Mesendoderm (in vitro differentiated cells): ENCODE results near the gene VSTM2L.
"Not testable (repeated sequence)": the region's sequence is repeated elsewhere in the genome, so short reads cannot be mapped to it uniquely, and the experiment has no call there.

ENCODE experiments used
- DNase-seq: peaks from one replicate; pipeline ENCODE4 v3.0.0; 2013
- H2AK5ac ChIP-seq: 2 replicates; pipeline ENCODE4 v1.6.1; 2013; ENCODE audit warnings: low read length, inconsistent platforms
- H2BK120ac ChIP-seq: 2 replicates; pipeline ENCODE4 v1.6.1; 2013; ENCODE audit warnings: low read depth, mild to moderate bottlenecking, low read length, moderate library complexity, mixed read lengths
- H2BK15ac ChIP-seq: replicated peaks from 2 replicates; pipeline ENCODE4 v1.6.1; 2013; ENCODE audit warnings: low read depth, mild to moderate bottlenecking, moderate library complexity
- H2BK5ac ChIP-seq: 2 replicates; pipeline ENCODE4 v1.6.1; 2013; ENCODE audit warnings: low read length, inconsistent platforms
- H3K18ac ChIP-seq: 2 replicates; pipeline ENCODE4 v1.6.1; 2013; ENCODE audit warnings: mild to moderate bottlenecking, low read length, mixed read lengths
- H3K23ac ChIP-seq: one replicate; pipeline ENCODE4 v1.6.1; 2013; ENCODE audit warnings: low read length
- H3K27ac ChIP-seq: 2 replicates; pipeline ENCODE4 v1.5.1; 2013; ENCODE audit warnings: low read depth, mild to moderate bottlenecking, inconsistent platforms, low read length, moderate library complexity
- H3K27me3 ChIP-seq: 2 replicates; pipeline ENCODE4 v1.6.1; 2013; ENCODE audit warnings: low read length, control low read depth, mild to moderate bottlenecking, inconsistent platforms; ENCODE audit not compliant: insufficient read depth, poor library complexity
- H3K36me3 ChIP-seq: 2 replicates; pipeline ENCODE4 v1.6.1; 2013; ENCODE audit warnings: low read length, inconsistent platforms; ENCODE audit not compliant: control insufficient read depth, insufficient read depth
- H3K4ac ChIP-seq: one replicate; pipeline ENCODE4 v1.6.1; 2013; ENCODE audit warnings: low read depth, mild to moderate bottlenecking, low read length, moderate library complexity
- H3K4me1 ChIP-seq: 2 replicates; pipeline ENCODE4 v1.6.1; 2013; ENCODE audit warnings: low read depth, low read length, inconsistent platforms; ENCODE audit not compliant: control insufficient read depth
- H3K4me2 ChIP-seq: 2 replicates; pipeline ENCODE4 v1.6.1; 2013; ENCODE audit warnings: low read length
- H3K4me3 ChIP-seq: 2 replicates; pipeline ENCODE4 v1.5.1; 2013; ENCODE audit warnings: mild to moderate bottlenecking, low read length
- H3K56ac ChIP-seq: one replicate; pipeline ENCODE4 v1.6.1; 2013; ENCODE audit warnings: low read length
- H3K79me1 ChIP-seq: 2 replicates; pipeline ENCODE4 v1.6.1; 2013; ENCODE audit warnings: low read length, inconsistent platforms
- H3K79me2 ChIP-seq: 2 replicates; pipeline ENCODE4 v1.6.1; 2013; ENCODE audit warnings: mild to moderate bottlenecking, low read length; ENCODE audit not compliant: control insufficient read depth, insufficient read depth
- H3K9ac ChIP-seq: 2 replicates; pipeline ENCODE4 v1.6.1; 2013; ENCODE audit warnings: low read length, inconsistent platforms
- H4K5ac ChIP-seq: one replicate; pipeline ENCODE4 v1.6.1; 2013; ENCODE audit warnings: low read length
- H4K8ac ChIP-seq: one replicate; pipeline ENCODE4 v1.6.1; 2013; ENCODE audit warnings: low read depth, mild to moderate bottlenecking, control low read depth, low read length, moderate library complexity
- WGBS: extraction: QIAGEN DNeasy Blood & Tissue Kit; methylation state at CpG from one replicate; pipeline ENCODE4 v1.1.7; 2013; ENCODE audit warnings: low lambda C conversion rate, missing lambda C conversion rate; ENCODE audit not compliant: insufficient coverage; ENCODE audit errors: extremely low coverage; 5-methylcytosine and 5-hydroxymethylcytosine counted together

Gene VSTM2L

DNA sequence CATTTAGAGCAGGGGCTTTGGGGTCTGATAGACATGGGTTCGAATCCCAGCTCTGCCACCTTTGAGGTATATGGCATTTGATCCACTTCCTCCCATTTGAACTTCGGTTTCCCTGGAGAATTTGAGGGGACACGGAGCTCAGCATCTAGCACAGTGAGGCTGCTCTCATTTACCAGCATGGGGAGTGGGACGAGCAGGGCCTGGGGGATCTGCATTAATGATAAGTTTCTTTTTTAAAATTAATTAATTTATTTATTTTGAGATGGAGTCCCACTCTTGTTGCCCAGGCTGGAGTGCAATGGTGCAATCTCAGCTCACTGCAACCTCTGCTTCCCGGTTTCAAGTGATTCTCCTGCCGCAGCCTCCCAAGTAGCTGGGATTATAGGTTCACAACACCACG, 52.6 kb downstream of the VSTM2L start:
- WGBS: no CpG with 5 or more reads among the region's 7 CpGs
- H2BK15ac ChIP-seq: no peak overlapping the region
- H3K4me2 ChIP-seq: no peak overlapping the region
- H3K23ac ChIP-seq: no peak overlapping the region
- H3K27ac ChIP-seq: no peak overlapping the region
- H2BK5ac ChIP-seq: no peak overlapping the region
- H2BK120ac ChIP-seq: no peak overlapping the region
- H4K5ac ChIP-seq: no peak overlapping the region
- no peaks in the 10 kb centered on the region for H3K79me2 ChIP-seq
- H3K36me3 ChIP-seq: no peaks in the 10 kb centered on the region
- DNase-seq: no peak
- no peaks in the 10 kb centered on the region for H3K27me3 ChIP-seq
- no peaks in the 10 kb centered on the region for H3K4me1 ChIP-seq
- H2AK5ac ChIP-seq: no peak overlapping the region
- no peaks in the 10 kb centered on the region for H3K79me1 ChIP-seq
- no peak overlapping the region for H3K4me3 ChIP-seq
- no peak overlapping the region for H3K9ac ChIP-seq
- no peak overlapping the region for H3K56ac ChIP-seq
- no peak overlapping the region for H4K8ac ChIP-seq
- H3K4ac ChIP-seq: no peak overlapping the region
- no peak overlapping the region for H3K18ac ChIP-seq

DNA sequence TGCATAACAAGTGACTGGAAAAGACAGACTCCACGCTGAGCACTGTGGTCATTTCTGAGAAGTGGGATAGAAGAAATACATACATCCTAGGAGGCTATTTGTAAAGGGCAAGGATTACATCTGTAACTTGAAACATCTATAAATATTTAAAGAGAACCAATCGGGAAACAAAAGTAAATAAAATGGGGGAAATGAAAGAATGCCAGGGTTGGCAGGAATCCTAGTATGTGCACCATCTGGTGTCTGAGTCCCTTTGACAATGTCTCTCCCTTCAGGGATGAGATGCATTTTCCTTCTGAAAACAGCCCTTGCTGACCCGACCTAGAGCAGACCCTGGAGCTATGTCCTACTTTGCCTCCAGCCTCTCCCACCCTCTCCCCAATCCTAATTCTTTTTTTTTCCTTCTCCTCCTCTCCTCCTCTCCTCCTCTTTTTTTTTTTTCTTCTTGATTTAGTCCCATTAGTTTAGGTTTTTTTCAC, 53.2 kb downstream of the VSTM2L start:
- no peak overlapping the region for H4K8ac ChIP-seq
- H4K5ac ChIP-seq: no peak overlapping the region
- no peak overlapping the region for H3K23ac ChIP-seq
- no CpG with 5 or more reads among the region's 3 CpGs for WGBS
- no peak overlapping the region for H3K9ac ChIP-seq
- no peak overlapping the region for H3K4me3 ChIP-seq
- H3K79me2 ChIP-seq: no peaks in the 10 kb centered on the region
- no peaks in the 10 kb centered on the region for H3K36me3 ChIP-seq
- no peak overlapping the region for H3K27ac ChIP-seq
- DNase-seq: no peak
- no peak overlapping the region for H2BK5ac ChIP-seq
- no peak overlapping the region for H2BK15ac ChIP-seq
- no peak overlapping the region for H2BK120ac ChIP-seq
- H3K4ac ChIP-seq: no peak overlapping the region
- H3K4me1 ChIP-seq: no peaks in the 10 kb centered on the region
- H3K27me3 ChIP-seq: no peaks in the 10 kb centered on the region
- no peak overlapping the region for H3K18ac ChIP-seq
- H3K79me1 ChIP-seq: no peaks in the 10 kb centered on the region
- no peak overlapping the region for H2AK5ac ChIP-seq
- no peak overlapping the region for H3K56ac ChIP-seq
- H3K4me2 ChIP-seq: no peak overlapping the region

DNA sequence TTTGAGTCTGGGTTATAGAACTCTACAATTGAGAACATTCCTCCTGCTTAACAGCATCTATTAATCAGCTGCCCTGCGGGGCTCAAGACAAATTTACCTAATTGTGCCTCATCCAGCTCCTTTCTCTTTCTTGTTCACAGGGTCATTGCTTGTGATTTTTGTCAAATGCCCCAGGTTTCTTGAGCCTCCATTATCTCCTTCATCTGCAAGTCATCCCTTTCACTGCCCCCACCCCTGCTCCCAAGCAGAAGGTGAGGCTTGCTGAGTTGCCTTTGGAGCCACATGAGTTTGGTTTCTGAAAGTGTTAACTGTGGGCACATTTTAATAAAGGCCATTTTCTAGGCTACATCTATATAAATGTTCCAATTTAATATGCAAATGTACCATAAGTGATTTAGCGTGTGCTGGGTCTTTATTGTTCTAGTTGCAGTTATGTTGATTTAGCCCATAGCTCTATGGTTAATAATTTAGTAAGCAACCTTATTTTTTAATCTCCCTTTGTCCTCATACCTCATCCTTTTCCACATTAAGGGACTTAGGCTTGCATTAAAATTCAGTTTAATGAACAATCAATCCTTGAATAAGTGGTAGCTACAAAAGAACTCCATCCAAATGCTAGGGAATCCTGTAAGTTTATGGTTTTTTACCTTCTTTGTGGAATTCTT, 56.1 kb downstream of the VSTM2L start:
- Histone ChIP-seq H3K27me3 (no peaks in the 10 kb centered on the region), H3K27ac (no peak overlapping the region), H3K56ac (no peak overlapping the region), H3K36me3 (no peaks in the 10 kb centered on the region), H4K8ac (no peak overlapping the region), H3K79me1 (no peaks in the 10 kb centered on the region), H3K4ac (no peak overlapping the region), H4K5ac (no peak overlapping the region), H3K9ac (no peak overlapping the region), H3K23ac (no peak overlapping the region), H2BK15ac (no peak overlapping the region), H3K4me2 (no peak overlapping the region), H2BK5ac (no peak overlapping the region), H2AK5ac (no peak overlapping the region), H3K18ac (no peak overlapping the region), H3K4me3 (no peak overlapping the region), H2BK120ac (no peak overlapping the region), H3K4me1 (no peaks in the 10 kb centered on the region), H3K79me2 (no peaks in the 10 kb centered on the region)
- peak; percentile 26 for DNase-seq
- no CpG with 5 or more reads among the region's 2 CpGs for WGBS

DNA sequence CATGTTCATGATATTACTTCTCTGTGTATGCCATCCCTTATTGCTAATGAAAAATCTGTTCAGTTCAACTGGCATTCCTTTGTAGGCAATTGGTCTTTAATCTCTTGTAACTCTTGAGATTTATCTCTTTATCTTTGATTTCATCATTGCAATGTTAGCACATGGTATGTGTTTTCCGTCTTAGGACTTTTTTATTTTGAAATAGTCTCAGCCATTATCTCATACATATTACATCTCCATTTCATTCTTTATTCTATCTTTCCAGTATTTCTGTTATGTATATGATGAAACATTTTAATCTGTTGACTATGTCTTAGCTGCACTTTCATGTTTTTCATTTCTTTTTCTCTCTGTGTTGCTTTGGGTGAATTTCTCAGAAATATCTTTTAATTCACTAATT, 58.1 kb downstream of the VSTM2L start:
- no peak overlapping the region for H2BK5ac ChIP-seq
- no peak overlapping the region for H3K23ac ChIP-seq
- no peak overlapping the region for H3K18ac ChIP-seq
- no peaks in the 10 kb centered on the region for H3K27me3 ChIP-seq
- H3K79me1 ChIP-seq: no peaks in the 10 kb centered on the region
- H3K4me1 ChIP-seq: no peaks in the 10 kb centered on the region
- H2AK5ac ChIP-seq: no peak overlapping the region
- no peak overlapping the region for H3K9ac ChIP-seq
- no CpG with 5 or more reads among the region's 1 CpG for WGBS
- no peak overlapping the region for H3K56ac ChIP-seq
- H2BK120ac ChIP-seq: no peak overlapping the region
- H3K36me3 ChIP-seq: no peaks in the 10 kb centered on the region
- H3K79me2 ChIP-seq: no peaks in the 10 kb centered on the region
- no peak for DNase-seq
- H3K4me2 ChIP-seq: no peak overlapping the region
- H3K27ac ChIP-seq: no peak overlapping the region
- H4K8ac ChIP-seq: no peak overlapping the region
- H3K4me3 ChIP-seq: no peak overlapping the region
- no peak overlapping the region for H3K4ac ChIP-seq
- no peak overlapping the region for H2BK15ac ChIP-seq
- no peak overlapping the region for H4K5ac ChIP-seq

DNA sequence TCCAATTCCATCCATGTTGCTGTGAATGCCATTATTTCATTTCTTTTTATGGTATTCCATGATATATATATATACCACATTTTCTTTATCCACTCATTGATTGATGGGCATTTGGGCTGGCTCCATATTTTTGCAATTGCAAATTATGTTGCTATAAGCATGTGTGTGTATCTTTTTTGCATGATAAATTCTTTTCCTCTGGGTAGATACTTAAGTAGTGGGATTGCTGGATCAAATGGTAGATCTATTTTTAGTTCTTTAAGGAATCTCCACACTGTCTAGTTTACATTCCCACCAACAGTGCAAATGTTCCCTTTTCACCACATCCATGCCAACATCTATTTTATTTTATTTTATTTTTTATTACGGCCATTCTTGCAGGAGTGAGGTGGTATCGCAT, 60.6 kb downstream of the VSTM2L start:
- not testable (repeated sequence) for H4K8ac ChIP-seq, H3K4me2 ChIP-seq, H3K27me3 ChIP-seq, H2BK15ac ChIP-seq, H3K9ac ChIP-seq, H2BK120ac ChIP-seq, H3K4ac ChIP-seq, H3K18ac ChIP-seq, H2BK5ac ChIP-seq, H3K23ac ChIP-seq, H3K56ac ChIP-seq, H3K79me2 ChIP-seq, H4K5ac ChIP-seq, H3K4me1 ChIP-seq, H3K36me3 ChIP-seq, H3K79me1 ChIP-seq, H3K27ac ChIP-seq, DNase-seq, H3K4me3 ChIP-seq, H2AK5ac ChIP-seq
- WGBS: no CpG with 5 or more reads among the region's 2 CpGs

DNA sequence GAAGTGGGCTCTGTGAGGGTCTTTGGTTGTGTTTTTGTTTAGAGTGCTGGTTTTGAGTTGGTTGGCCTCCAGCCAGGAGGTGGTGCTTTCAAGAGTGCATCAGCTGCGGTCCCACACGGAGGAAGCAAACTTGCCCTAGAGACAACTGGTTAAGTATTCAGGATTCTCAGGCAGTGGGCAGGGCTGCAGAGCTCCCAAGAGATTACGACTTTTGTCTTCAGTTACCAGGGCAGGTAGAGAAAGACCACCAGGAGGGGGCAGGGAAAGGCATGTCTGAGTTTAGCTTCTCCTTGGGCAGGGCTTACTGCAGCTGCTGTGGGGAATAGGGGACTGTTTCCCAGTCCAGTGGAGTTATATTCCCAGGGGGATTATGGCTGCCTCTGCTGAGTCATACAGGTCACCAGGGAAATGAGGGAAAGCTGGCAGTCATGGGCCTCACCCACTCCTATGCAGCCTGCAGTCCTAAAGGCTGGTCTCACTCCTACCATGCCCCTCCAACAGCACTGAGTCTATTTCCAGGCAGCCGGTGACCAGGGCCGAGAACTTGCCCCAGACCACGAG, 66.0 kb downstream of the VSTM2L start:
- H3K27ac ChIP-seq: no peak overlapping the region
- no peaks in the 10 kb centered on the region for H3K79me2 ChIP-seq
- no peak overlapping the region for H3K18ac ChIP-seq
- H3K56ac ChIP-seq: peak overlapping the region; percentile 34
- H3K27me3 ChIP-seq: no peaks in the 10 kb centered on the region
- DNase-seq: peak; percentile 66
- no peaks in the 10 kb centered on the region for H3K36me3 ChIP-seq
- H2BK15ac ChIP-seq: no peak overlapping the region
- no CpG with 5 or more reads among the region's 6 CpGs for WGBS
- peaks cover 2% of the 10 kb centered on the region for H3K4me1 ChIP-seq
- no peak overlapping the region for H4K8ac ChIP-seq
- no peak overlapping the region for H2BK5ac ChIP-seq
- H3K23ac ChIP-seq: no peak overlapping the region
- H3K4me3 ChIP-seq: no peak overlapping the region
- no peak overlapping the region for H2AK5ac ChIP-seq
- no peak overlapping the region for H3K9ac ChIP-seq
- no peak overlapping the region for H4K5ac ChIP-seq
- H3K79me1 ChIP-seq: no peaks in the 10 kb centered on the region
- H3K4ac ChIP-seq: no peak overlapping the region
- H2BK120ac ChIP-seq: no peak overlapping the region
- H3K4me2 ChIP-seq: no peak overlapping the region
